ENCODE results near the gene SLC8A2.

The SLC8A2 gene

GRCh38 chr19:47467914-47468313 is 3.8 kb downstream of the SLC8A2 start:
- TF ChIP-seq POLR2AphosphoS5 (IDR thresholded peaks at IDR 0.05; ENCODE audit: low read depth, low read length) (no peak), REST (IDR thresholded peaks at IDR 0.05; ENCODE audit: insufficient read depth in 1 of 2, low read depth in 2 of 2, low read length in 2 of 2) (no peak), FOXP2 (optimal IDR thresholded peaks at IDR 0.05; ENCODE audit: borderline replicate concordance, extremely low read depth, extremely low read length, insufficient read depth) (no peak), TAF1 (IDR thresholded peaks at IDR 0.05; ENCODE audit: borderline replicate concordance, insufficient read depth, low read length) (no peak), SIN3A (IDR thresholded peaks at IDR 0.05; ENCODE audit: borderline replicate concordance, insufficient read depth, low read length) (no peak)

- TF ChIP-seq REST (IDR thresholded peaks at IDR 0.05; ENCODE audit: insufficient read depth in 1 of 2, low read depth in 2 of 2, low read length in 2 of 2) = no peak
- TF ChIP-seq FOXP2 (optimal IDR thresholded peaks at IDR 0.05; ENCODE audit: borderline replicate concordance, extremely low read depth, extremely low read length, insufficient read depth) = no peak
- TF ChIP-seq POLR2AphosphoS5 (IDR thresholded peaks at IDR 0.05; ENCODE audit: low read depth, low read length) = no peak
- no peak for TF ChIP-seq TAF1 (IDR thresholded peaks at IDR 0.05; ENCODE audit: borderline replicate concordance, insufficient read depth, low read length)
- TF ChIP-seq SIN3A (IDR thresholded peaks at IDR 0.05; ENCODE audit: borderline replicate concordance, insufficient read depth, low read length) = no peak
Measured at GRCh38 chr19:47465957-47466356, 5.7 kb downstream of the SLC8A2 start.

- TF ChIP-seq FOXP2 (optimal IDR thresholded peaks at IDR 0.05; ENCODE audit: borderline replicate concordance, extremely low read depth, extremely low read length, insufficient read depth) = no peak
- TF ChIP-seq TAF1 (IDR thresholded peaks at IDR 0.05; ENCODE audit: borderline replicate concordance, insufficient read depth, low read length) = no peak
- no peak for TF ChIP-seq REST (IDR thresholded peaks at IDR 0.05; ENCODE audit: insufficient read depth in 1 of 2, low read depth in 2 of 2, low read length in 2 of 2)
- no peak for TF ChIP-seq SIN3A (IDR thresholded peaks at IDR 0.05; ENCODE audit: borderline replicate concordance, insufficient read depth, low read length)
- no peak for TF ChIP-seq POLR2AphosphoS5 (IDR thresholded peaks at IDR 0.05; ENCODE audit: low read depth, low read length)
Measured at GRCh38 chr19:47464675-47465419, 6.8 kb downstream of the SLC8A2 start.

GRCh38 chr19:47461876-47462275 is 9.8 kb downstream of the SLC8A2 start:
- TF ChIP-seq SIN3A (IDR thresholded peaks at IDR 0.05; ENCODE audit: borderline replicate concordance, insufficient read depth, low read length) = no peak
- TF ChIP-seq TAF1 (IDR thresholded peaks at IDR 0.05; ENCODE audit: borderline replicate concordance, insufficient read depth, low read length) = no peak
- no peak for TF ChIP-seq POLR2AphosphoS5 (IDR thresholded peaks at IDR 0.05; ENCODE audit: low read depth, low read length)
- no peak for TF ChIP-seq FOXP2 (optimal IDR thresholded peaks at IDR 0.05; ENCODE audit: borderline replicate concordance, extremely low read depth, extremely low read length, insufficient read depth)
- TF ChIP-seq REST (IDR thresholded peaks at IDR 0.05; ENCODE audit: insufficient read depth in 1 of 2, low read depth in 2 of 2, low read length in 2 of 2) = no peak
